Measurements from ENCODE around the gene NOL8. TPM values are rescaled to one million over a fixed set of nuclear protein-coding genes. Genes with fewer than 3 reads are reported as not detected.

NOL8 gene
- total RNA-seq, 1 experiment from 2014 or later = 48.2 TPM

DNA sequence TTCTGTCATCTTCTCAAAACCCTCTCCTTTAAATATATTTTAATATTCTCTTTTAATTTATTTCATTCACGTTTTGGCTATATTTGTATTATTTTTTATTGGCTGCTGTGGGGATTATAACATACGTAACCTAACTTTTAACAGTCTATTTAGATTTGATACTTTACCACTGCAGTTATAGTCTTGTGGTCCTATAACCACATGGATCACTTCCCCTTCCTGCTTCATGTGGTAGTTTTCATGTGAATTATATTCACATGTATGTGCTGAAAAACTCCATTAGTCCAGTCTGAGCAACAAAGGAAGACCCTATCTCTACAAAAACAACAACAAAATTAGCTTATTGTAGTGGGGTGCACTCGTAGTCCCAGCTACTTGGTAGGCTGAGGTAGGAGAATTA lies 34.9 kb upstream of the NOL8 start:
- Histone ChIP-seq H3K9me2 (ENCODE audit: insufficient read depth) (no peaks in the 10 kb centered on the region), H3K27ac (ENCODE audit: low read depth, low read length) (no peak overlapping the region), H3K4me1 (ENCODE audit: control insufficient read depth in 1 of 2, insufficient read depth in 2 of 2, low read length in 2 of 2) (no peaks in the 10 kb centered on the region), H3K79me2 (ENCODE audit: insufficient read depth, low read length) (no peaks in the 10 kb centered on the region), H3K4me3 (replicated peaks in 1 of 2; ENCODE audit: low read depth in 1 of 2, low read length in 2 of 2) (no peak overlapping the region), H3K4me2 (ENCODE audit: low read length) (no peak overlapping the region), H3K9ac (ENCODE audit: low read length) (no peak overlapping the region), H4K20me1 (ENCODE audit: insufficient read depth) (no peaks in the 10 kb centered on the region), H3K27me3 (ENCODE audit: insufficient read depth, low read length) (no peaks in the 10 kb centered on the region), H3K9me3 (ENCODE audit: control insufficient read depth in 1 of 2, insufficient read depth in 1 of 2, low read depth in 1 of 2, low read length in 2 of 2) (no peaks in the 10 kb centered on the region), H3K36me3 (ENCODE audit: control insufficient read depth in 1 of 2, insufficient read depth in 2 of 2, low read length in 2 of 2) (no peaks in the 10 kb centered on the region), H2AFZ (ENCODE audit: low read depth, low read length, poor library complexity, severe bottlenecking) (no peak overlapping the region)
- DNase-seq (ENCODE audit: low read depth, low spot score) (no peak), ATAC-seq (no peak)
- CTCF ChIA-PET = no interaction called here
- POLR2A ChIA-PET = no interaction called here
- intact Hi-C loops (cut with micrococcal nuclease) = no loop called here
- RAD21 ChIA-PET (ENCODE audit: low non-redundant PET in 1 of 2, low total read pairs in 2 of 2, uncharacterized antibody in 2 of 2, unreplicated experiment in 2 of 2) = no interaction called here
- no TSS peak for BruUV-seq (replicated peaks)
- no peak for TF ChIP-seq RAD21 (IDR thresholded peaks at IDR 0.05; ENCODE audit: low read depth)
- no peak for TF ChIP-seq TCF7L2 (IDR thresholded peaks at IDR 0.05; ENCODE audit: borderline replicate concordance, extremely low read depth, insufficient read depth, insufficient read length)
- no peak for TF ChIP-seq POLR2AphosphoS5 (IDR thresholded peaks at IDR 0.05; ENCODE audit: low read depth, low read length)
- TF ChIP-seq EZH2 (IDR thresholded peaks at IDR 0.05) = no peak
- TF ChIP-seq, protein P1, sequence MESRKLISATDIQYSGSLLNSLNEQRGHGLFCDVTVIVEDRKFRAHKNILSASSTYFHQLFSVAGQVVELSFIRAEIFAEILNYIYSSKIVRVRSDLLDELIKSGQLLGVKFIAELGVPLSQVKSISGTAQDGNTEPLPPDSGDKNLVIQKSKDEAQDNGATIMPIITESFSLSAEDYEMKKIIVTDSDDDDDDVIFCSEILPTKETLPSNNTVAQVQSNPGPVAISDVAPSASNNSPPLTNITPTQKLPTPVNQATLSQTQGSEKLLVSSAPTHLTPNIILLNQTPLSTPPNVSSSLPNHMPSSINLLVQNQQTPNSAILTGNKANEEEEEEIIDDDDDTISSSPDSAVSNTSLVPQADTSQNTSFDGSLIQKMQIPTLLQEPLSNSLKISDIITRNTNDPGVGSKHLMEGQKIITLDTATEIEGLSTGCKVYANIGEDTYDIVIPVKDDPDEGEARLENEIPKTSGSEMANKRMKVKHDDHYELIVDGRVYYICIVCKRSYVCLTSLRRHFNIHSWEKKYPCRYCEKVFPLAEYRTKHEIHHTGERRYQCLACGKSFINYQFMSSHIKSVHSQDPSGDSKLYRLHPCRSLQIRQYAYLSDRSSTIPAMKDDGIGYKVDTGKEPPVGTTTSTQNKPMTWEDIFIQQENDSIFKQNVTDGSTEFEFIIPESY (IDR thresholded peaks at IDR 0.05; ENCODE audit: extremely low read depth, insufficient replicate concordance, low read length) = no peak
- TF ChIP-seq, protein P2, sequence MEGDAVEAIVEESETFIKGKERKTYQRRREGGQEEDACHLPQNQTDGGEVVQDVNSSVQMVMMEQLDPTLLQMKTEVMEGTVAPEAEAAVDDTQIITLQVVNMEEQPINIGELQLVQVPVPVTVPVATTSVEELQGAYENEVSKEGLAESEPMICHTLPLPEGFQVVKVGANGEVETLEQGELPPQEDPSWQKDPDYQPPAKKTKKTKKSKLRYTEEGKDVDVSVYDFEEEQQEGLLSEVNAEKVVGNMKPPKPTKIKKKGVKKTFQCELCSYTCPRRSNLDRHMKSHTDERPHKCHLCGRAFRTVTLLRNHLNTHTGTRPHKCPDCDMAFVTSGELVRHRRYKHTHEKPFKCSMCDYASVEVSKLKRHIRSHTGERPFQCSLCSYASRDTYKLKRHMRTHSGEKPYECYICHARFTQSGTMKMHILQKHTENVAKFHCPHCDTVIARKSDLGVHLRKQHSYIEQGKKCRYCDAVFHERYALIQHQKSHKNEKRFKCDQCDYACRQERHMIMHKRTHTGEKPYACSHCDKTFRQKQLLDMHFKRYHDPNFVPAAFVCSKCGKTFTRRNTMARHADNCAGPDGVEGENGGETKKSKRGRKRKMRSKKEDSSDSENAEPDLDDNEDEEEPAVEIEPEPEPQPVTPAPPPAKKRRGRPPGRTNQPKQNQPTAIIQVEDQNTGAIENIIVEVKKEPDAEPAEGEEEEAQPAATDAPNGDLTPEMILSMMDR (IDR thresholded peaks at IDR 0.05 in 2 of 3, conservative IDR thresholded peaks at IDR 0.05 in 1 of 3; ENCODE audit: borderline replicate concordance in 1 of 3, insufficient read depth in 1 of 3, low read depth in 2 of 3, low read length in 2 of 3) = no peak
- TF ChIP-seq CEBPB (IDR thresholded peaks at IDR 0.05; ENCODE audit: low read depth) = no peak

All from HCT116 (cell line).